HG02798 (cell line): Measurements from ENCODE around the gene CCDC73.
"Not testable (repeated sequence)": the region's sequence is repeated elsewhere in the genome, so short reads cannot be mapped to it uniquely, and the experiment has no call there.

ENCODE experiments used
- ATAC-seq: cut with Tn5 transposase; IDR thresholded peaks from one replicate; pipeline ENCODE4 v1.9.1; 2021; ENCODE audit warnings: mild to moderate bottlenecking; ENCODE audit not compliant: unreplicated experiment, poor library complexity

Gene CCDC73

DNA sequence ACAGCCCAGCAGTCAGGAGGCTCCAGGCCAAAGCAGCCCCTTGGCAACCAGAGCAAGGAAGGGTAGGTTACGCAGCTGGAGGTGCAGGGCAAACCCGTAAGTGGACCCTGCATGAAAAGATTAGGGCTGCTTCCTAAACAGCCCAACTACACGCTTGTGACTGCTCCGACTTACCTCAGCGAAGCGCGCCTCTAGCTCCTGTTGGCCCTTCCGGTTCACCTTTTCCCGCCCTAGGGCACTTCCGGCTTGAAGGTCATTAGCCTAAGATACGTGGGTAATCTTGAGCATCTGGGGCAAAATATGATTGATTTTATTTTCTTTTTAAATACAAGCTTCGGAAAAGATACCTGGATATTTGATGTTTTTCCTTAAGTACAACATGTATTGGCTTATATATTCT, at the start of gene CCDC73:
TSS of gene CCDC73 (minus strand) at position 224 of the 400 bp plus-strand sequence. CDS start 34,419 bp downstream, outside the sequence.
- no peak for ATAC-seq

DNA sequence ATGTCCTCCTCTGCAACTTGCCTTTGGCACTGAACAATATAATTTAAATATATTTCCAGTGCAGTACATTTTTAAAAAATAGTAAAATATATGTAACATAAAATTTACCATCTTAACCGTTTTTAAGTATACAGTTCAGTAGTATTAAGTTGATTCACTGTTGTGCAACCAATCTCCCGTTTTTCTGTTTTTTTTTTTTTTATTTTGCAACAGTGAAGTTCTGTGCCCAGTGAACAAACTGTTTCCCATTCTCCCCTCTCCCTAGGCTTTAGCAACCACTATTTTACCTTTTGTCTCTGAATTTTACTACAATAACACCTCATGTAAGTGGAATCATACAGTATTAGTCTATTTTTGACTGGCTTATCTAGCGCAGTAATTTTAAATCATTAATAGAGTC, 49.1 kb upstream of the CCDC73 start:
- ATAC-seq = no peak

DNA sequence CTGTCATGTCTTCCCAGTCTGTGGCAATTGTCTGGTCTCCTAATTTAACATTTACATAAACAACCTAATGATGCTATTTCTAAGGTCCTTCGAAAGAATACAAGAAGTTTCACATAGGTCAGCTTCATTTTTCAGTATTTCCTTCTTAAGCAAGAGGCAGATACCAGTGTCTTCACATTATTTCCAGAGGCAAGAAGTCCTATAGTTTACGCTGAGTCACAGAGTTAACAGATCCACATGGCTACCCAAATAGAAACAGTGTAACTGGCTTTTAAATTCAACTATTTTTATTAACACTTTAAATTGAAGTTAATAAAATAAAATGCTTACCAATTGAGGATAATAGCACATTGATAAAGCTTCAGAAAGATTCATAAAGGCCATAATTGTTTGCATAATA, 46.1 kb upstream of the CCDC73 start:
- ATAC-seq = no peak

DNA sequence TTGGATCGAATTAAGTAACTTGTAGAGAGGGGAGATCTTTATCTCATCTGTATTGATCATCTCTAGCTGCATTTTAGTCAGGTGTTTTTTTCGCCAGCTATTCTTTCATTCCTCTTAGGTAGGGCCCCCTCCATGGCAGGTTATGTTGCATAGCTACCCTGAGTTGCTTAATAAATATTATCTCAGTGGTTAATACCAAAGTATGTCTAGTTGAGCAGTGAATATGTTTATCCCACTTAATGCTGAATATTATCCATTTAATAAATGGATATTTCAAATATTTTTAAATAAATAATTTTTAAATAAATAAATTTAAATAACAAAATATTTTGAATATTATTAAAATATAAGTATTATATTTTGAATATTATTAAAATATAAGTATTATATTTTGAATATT, 44.8 kb upstream of the CCDC73 start:
- ATAC-seq = no peak

DNA sequence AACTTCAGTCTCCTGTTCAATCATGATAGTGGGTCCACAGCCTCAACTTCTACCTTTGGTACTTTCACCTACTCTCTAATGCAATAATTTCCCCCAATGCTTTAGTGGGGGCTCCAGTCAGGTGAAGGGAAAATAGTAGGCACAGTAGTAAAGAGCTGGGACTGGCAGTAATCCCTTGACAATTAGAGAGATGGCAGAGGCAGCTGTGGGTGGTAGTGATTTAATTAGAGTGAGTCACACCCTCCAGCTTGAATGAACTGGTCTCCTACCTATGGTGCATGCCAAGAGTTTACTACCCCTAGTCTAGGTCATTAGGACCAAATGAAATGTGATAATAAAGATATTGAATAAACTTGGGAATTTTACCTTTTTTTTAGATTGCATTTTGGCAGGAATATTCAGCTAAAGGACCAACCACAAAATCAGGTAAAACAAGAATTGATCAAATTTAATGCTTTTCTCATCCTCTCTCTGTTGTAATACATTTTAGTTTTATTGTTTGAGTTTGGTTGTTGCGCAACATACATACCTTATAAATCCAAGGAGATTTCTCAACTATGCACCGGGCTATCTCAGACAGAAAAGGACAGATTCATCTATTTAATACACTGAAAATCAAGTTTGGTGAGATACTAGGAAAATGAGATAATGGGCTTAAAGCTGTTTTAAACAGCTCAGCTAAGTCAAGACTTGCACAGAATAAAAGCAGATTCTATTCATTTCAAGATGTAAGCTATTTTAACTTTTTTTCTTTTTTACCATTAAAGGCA, 44.2 kb upstream of the CCDC73 start:
- ATAC-seq = no peak

DNA sequence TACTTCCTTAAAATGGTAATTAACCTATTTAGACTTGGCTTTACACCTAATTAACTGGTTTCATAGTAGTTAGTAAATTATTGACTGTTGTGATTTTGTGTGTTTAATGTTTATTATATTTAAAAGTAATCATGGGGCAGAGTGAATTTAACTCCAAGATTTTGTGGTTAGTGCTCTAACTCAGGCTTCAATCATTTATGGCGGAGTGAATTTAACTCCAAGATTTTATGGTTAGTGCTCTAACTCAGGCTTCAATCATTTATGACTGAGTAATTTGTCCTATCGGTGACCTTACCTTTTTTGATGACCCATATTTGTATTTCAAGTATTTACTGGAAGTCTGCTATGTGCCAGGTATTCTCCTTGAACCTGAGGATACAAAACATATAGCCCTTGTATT, 42.5 kb upstream of the CCDC73 start:
- no peak for ATAC-seq

DNA sequence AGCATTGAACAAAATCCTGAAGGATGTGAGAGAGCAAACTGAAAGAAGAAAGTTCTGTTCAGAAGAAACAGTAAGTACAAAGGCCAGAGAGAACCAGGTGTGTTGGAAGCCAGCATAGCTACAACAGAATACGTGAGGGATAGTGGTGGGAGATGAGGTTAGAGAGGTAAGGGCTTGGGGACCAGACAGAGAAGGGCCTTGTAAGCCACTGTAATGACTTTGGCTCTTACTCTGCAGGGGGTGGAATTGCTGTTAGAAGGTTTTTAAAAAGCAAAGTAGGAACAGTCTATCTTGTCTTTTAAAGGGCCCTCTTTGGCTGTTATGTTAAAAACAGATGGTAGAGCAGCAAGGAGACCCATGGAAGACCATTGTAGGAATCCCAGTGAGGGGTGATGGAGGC, 39.5 kb upstream of the CCDC73 start:
- ATAC-seq = no peak

DNA sequence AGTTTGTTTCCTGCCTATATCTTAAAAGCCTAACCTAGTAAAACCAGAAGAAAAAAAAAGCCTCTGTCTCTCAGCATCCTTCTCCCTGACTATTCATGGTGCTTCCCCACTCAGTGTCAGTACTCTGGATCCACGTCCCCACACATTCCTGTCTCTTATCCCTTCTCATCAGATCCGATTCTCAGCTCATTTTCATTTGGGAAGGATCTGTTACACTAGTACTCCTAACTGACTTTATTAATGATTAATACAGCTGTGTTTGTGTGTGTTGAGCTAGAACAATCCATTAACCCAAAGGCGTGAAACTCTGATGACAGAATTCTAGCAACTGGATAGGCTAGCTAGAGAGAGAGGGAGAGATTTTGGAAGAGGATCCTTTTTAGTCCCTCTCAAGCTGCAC, 36.8 kb upstream of the CCDC73 start:
- no peak for ATAC-seq

DNA sequence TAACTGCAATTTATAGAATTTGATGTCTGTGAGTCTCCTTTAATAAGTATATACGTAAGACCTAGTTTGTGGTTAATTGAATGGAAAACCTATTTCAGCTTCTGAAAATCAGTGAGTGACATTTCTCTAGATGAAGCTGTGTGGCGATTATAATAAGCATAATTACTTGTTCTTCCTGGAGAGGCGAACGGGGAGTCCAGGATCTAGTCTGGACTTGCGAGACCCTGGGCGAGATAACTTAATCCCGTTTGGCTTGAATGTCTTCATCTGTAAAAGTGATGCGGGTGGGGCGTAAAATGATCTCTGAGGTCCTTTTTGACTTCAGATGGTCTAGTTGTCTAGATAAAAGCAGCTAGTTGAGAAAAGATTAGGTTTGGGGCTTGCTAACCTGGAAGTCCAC, 36.3 kb upstream of the CCDC73 start:
- no peak for ATAC-seq

DNA sequence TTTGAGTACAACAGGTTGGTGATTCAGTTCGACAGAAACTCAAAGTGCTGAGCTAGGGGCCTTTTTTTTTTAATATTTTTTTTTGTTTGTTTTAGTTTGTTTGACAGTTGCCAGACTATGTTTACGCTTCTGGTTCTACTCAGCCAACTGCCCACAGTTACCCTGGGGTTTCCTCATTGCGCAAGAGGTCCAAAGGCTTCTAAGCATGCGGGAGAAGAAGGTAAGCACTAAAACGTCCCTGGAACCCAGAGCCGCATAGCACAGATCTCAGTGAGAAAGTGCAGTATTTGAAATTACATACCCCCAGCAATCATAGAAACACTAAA, 35.9 kb upstream of the CCDC73 start:
- peak; percentile 6 for ATAC-seq

DNA sequence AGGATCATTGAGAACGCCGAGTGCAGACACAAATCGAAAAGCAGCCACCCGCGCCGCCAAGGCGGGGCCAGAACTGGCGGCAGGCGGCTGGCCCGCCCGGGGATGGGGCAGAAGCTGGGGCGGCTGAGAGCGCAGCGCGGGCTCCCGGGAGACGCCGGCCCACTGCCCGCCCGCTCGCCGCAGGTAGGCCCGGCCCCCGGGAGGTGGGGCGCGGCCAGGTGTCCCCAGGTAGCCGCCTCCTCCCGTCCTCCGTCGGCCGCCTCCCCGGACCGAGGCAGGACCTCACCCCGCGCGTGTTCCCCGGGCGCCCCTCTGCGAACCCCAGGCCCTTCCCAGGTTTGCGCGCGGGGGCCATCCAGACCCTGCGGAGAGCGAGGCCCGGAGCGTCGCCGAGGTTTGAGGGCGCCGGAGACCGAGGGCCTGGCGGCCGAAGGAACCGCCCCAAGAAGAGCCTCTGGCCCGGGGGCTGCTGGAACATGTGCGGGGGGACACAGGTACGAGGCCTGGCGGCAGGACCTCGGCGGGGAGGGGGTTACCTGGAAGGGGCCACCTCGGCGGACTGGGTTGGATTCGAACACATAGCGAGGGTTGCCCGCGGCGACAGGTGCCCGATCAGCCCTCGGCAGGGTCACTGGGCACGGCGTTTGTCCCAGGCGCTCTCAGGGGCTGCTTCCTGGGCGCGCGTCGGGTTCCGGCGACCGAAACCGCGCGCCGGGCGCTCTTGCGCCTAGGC, 35.4 kb upstream of the CCDC73 start, which contains the start of gene PRRG4:
TSS of gene PRRG4 (plus strand) at position 248 of the 733 bp plus-strand sequence. CDS start 603 bp downstream, outside the sequence.
- ATAC-seq = peak; percentile 86

DNA sequence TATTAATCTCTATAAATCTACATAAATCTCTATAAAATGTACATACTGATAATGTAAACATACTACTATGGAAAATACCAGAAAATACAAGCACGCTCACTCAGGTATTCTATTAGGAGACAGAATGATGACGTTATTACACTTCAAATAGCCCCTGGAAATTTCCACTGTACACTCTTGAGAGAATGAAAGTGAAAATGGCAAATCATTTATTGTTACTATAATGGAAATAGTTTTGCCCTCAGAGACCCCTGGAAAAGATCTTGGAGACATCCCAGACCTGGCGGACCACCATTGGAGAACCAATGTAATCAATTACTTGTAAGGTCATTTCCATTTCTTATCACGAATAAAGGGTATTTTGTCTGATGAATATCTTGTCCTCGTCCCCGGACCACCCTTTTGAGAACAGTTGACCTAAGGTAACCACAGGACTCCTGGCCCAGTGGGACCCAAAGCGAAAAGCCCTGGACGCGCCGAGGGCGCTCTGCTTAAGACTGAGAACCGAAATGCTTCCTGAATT, 34.8 kb upstream of the CCDC73 start:
- ATAC-seq = peak; percentile 40

DNA sequence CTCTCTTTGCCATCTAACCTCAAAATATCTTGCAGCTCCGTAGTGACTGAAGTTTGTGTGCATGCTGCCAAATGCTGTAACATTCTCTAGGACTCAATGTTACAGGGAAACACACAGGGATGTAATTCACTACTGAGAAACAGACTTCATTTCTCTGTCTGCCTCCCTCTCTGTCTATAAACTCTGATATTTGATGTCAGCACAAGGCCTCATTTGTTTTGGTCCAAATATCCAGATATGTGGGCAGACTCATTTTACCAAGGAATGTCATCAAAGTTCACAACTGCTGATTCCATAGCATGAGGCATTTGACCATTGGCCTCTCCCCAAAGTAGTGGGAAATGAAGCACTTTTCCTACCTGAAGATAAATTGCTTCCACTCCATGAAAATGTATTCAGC, 32.8 kb upstream of the CCDC73 start:
- ATAC-seq = no peak

DNA sequence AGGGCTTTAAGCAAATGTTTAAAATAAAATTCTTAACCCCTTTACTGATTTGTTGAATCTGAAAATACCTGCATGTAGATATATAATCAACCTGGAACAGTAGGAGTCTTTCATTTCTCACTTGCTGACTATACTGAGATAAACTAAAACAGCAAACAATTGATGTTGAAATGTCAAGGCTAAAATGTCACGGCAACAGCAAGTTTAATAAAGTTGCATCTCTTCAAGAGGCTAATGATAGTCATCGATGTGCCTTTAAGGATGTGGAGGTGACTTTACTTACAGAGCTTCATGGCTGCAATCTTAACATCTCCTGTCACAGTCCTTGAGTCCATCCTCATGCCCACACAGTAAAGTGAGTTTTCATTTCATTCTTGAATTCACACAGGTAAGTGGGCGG, 31.7 kb upstream of the CCDC73 start:
- no peak for ATAC-seq

DNA sequence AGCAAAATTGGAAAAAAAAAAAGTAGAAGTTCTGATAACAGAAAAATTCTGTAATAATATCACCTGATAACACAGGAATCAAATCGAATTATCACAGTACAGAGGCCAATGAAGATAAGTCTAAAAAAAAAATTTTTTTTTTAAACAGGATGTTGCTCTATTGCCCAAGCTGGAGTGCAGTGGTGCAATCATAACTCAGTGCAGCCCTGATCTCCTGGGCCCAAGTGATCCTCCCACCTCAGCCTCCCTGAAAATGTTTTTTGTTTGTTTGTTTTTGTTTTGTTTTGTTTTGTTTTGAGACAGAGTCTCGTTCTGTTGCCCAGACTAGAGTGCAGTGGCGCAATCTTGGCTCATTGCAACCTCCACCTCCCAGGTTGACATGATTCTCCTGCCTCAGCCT, 29.2 kb upstream of the CCDC73 start:
- not testable (repeated sequence) for ATAC-seq

DNA sequence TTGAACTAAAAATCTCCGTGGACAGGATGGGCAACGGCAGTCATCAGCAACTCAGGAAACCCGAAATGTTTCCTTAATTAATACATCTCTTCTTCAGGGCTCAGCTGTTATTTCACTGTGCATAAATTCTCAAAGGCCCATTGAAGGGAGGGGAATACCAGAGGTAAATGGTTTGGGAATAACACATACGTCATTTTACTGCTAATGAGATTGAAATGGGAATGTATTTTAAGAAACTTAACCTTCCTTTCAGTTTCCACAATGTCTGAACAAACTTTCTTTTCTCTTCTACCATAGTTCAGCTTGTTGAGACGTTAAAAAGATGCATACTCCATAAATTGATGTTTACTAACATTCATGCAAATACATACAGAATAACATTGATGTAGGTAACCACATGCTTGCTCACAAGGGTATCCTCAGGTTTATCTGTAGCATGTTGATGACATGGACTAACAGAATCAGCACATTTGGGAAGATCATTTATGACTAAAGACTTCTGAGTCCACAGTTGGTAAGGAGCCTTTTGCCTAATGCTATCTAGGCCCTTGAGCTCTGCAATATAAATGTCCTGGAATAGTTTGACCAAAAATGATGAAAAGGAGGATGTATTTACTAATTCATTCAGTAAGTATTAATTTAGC, 27.6 kb upstream of the CCDC73 start:
- peak; percentile 61 for ATAC-seq

DNA sequence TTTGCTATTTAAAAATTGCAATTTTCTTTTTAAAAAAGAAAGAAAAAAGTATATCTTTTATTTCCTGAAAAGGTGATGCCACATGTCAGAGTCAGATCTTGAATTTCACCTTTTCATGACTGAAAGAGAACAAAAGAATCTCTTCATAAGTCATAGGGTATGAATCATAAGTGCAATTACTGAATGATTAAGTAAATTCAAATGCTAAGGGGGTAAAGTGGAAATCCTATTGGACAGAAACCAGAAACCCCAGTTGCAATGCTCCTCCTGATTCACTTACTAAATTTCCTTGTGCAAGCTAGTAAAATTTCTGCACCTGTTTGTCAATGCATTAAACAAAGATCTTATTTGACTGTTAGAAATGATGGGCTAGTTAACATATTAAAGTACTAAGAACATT, 27.1 kb upstream of the CCDC73 start:
- peak; percentile 24 for ATAC-seq

DNA sequence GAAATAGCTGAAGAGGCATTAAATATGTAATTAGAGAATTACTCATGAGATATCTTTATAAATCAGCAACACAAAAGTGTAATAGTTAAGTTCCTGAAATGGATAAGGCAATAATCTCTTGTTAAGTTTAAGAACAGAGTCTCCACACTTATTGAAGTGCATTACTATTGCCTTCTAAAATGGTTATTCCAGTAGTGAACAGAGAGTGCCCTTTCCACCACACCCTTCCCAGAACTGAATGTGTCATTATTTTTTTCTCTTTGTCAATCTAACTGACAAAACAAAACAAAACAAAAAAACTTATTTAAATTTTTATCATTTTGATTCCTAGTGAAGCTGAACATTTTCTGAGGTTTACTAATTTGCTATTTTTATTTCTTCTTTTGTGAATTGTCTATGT, 26.0 kb upstream of the CCDC73 start:
- ATAC-seq = no peak

DNA sequence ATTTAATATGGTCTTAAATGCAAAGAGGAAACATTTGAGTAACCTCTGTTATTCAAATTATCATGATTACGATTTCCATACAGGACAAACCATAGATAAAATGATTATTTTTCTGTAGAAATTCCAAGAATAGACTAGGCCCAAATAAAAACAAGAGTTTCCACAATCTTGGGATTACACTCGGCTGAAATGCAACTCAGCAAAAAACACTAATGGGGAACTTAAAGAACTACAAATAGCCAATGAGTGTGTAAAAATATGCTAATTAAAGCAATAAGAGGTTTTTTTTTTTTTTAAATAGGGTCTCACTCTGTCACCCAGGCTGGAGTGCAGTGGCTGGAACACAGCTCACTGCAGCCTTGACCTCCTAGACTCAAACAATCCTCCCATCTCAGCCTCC, 24.7 kb upstream of the CCDC73 start:
- ATAC-seq = no peak

DNA sequence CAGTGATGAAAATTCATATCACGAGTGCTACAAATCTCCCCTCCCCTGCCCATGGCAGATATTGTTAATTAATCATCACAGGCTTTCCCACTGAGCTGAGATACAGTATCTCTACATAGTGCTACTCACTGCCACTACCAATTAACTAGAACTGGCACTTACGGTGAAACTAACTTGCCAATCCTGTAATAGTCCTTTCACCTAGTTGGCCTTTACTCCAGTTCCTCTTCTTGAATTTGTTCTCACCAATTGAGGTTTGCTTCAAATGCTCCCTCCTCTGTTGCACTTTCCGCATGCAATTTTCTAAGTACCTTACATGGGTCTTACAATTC, 23.4 kb upstream of the CCDC73 start:
- ATAC-seq = no peak

DNA sequence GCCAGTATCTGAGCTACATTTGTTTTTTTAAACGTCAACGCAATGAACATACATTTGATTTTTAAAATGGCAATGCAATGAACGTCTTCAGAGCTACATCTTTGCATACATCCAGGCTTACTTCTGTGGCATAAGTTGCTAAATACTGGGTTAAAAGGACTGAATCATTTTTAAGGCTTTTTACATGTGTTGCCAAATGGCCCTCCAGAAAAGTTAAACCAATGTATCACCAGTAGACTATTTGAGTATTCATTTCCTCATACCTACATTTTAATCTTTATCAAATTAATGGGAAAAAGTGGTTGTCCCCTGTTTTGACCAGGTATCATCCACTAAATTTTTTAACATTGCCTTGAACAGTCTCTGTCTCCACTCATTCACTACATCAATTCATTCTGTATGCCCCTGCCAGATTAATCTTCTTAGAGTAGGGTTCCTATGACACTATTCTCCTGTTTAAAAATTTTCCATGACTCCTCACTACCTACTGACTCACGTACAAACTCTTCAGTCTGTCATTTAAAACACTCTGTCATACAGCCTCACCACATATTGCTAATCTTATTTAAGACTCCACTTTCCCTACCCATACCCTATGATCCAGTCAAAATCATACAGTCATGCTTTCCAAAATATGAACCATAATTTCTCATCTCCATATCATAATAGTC, 22.9 kb upstream of the CCDC73 start:
- ATAC-seq = no peak
